Measurements from ENCODE around the gene COL1A1. TPM values are rescaled to one million over a fixed set of nuclear protein-coding genes. Genes with fewer than 3 reads are reported as not detected.

Gene COL1A1
- total RNA-seq, 1 experiment from 2014 or later: 104 TPM

GRCh38 chr17:50151937-50152547 is 49.4 kb downstream of the COL1A1 start:
- H3K4me3 Mint-ChIP-seq: peak overlapping the region; percentile 66 to 85
- Histone ChIP-seq H2AFZ (ENCODE audit: low read length) (peak overlapping the region; percentile 34), H3K27ac (ENCODE audit: insufficient read length, low read depth, low read length) (no peak overlapping the region), H2BK12ac (ENCODE audit: insufficient read length, low read depth, low read length) (no peak overlapping the region), H4K5ac (ENCODE audit: insufficient read length, low read depth, low read length) (no peak overlapping the region), H3K79me1 (ENCODE audit: insufficient read depth, low read depth, low read length, poor library complexity, severe bottlenecking) (no peaks in the 10 kb centered on the region), H2BK120ac (ENCODE audit: low read depth, low read length, poor library complexity, severe bottlenecking) (no peak overlapping the region), H3K56ac (ENCODE audit: insufficient read length, low read depth, low read length) (no peak overlapping the region), H2AK5ac (ENCODE audit: insufficient read length, low read length) (no peak overlapping the region), H3K23me2 (ENCODE audit: insufficient read length, low read depth, low read length, poor library complexity, severe bottlenecking) (peaks cover 25% of the 10 kb centered on the region), H3K23ac (ENCODE audit: insufficient read length, low read depth, low read length) (no peak overlapping the region), H3K27me3 (ENCODE audit: insufficient read depth, low read length) (no peaks in the 10 kb centered on the region; the same call in 1 of the 2 replicates), H3K9ac (ENCODE audit: extremely low read depth, insufficient read length, low read length) (no peak overlapping the region), H4K8ac (replicated peaks; ENCODE audit: insufficient read length, low read depth, low read length) (no peak overlapping the region), H3K9me3 (ENCODE audit: control insufficient read depth, low read depth, low read length) (no peaks in the 10 kb centered on the region), H3K4ac (ENCODE audit: low read depth, low read length) (no peak overlapping the region), H3K14ac (ENCODE audit: insufficient read depth, low read length) (no peak overlapping the region), H3K18ac (ENCODE audit: insufficient read length, low read depth, low read length) (peak overlapping the region; percentile 65), H3K4me1 (ENCODE audit: insufficient read depth, low read length) (peaks cover 4% of the 10 kb centered on the region; the same call in 1 of the 2 replicates), H2BK5ac (ENCODE audit: insufficient read length, low read length) (no peak overlapping the region), H2BK20ac (ENCODE audit: low read depth, low read length, poor library complexity, severe bottlenecking) (no peak overlapping the region), H4K91ac (ENCODE audit: insufficient read length, low read depth, low read length) (no peak overlapping the region), H2BK15ac (ENCODE audit: low read depth, low read length) (no peak overlapping the region), H3K4me2 (ENCODE audit: insufficient read depth, insufficient read length, low read length) (peak overlapping the region; percentile 78), H4K20me1 (ENCODE audit: control insufficient read depth, insufficient read depth, insufficient read length) (peaks cover 3% of the 10 kb centered on the region), H3K79me2 (ENCODE audit: insufficient read depth, low read length) (no peaks in the 10 kb centered on the region), H3T11ph (ENCODE audit: low read length) (no peak overlapping the region)
- peaks cover 28 to 40% of the 10 kb centered on the region in 2 experiments for H3K4me1 Mint-ChIP-seq
- no peaks in the 10 kb centered on the region for H3K9me3 Mint-ChIP-seq
- no CpG with 5 or more reads among the region's 12 CpGs for WGBS (ENCODE audit: extremely low coverage, insufficient read length, low lambda C conversion rate)
- peaks cover 13% of the 10 kb centered on the region for H3K27me3 Mint-ChIP-seq (ENCODE audit: low read depth)
- H3K27ac Mint-ChIP-seq: peak overlapping the region; percentile 84 to 97 (median 89); a peak in 6 of 7 replicates
- peak; percentile 98 for DNase-seq
- TF ChIP-seq, protein P1, sequence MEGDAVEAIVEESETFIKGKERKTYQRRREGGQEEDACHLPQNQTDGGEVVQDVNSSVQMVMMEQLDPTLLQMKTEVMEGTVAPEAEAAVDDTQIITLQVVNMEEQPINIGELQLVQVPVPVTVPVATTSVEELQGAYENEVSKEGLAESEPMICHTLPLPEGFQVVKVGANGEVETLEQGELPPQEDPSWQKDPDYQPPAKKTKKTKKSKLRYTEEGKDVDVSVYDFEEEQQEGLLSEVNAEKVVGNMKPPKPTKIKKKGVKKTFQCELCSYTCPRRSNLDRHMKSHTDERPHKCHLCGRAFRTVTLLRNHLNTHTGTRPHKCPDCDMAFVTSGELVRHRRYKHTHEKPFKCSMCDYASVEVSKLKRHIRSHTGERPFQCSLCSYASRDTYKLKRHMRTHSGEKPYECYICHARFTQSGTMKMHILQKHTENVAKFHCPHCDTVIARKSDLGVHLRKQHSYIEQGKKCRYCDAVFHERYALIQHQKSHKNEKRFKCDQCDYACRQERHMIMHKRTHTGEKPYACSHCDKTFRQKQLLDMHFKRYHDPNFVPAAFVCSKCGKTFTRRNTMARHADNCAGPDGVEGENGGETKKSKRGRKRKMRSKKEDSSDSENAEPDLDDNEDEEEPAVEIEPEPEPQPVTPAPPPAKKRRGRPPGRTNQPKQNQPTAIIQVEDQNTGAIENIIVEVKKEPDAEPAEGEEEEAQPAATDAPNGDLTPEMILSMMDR (conservative IDR thresholded peaks at IDR 0.05): no peak
- H3K36me3 Mint-ChIP-seq (ENCODE audit: insufficient read depth in 1 of 3, low read depth in 3 of 3): no peaks in the 10 kb centered on the region; a peak in 1 of 7 replicates

All from H9 (cell line).